Globus pallidus (tissue), 1 donor: ENCODE measurements around the gene DOCK2.

Experiments
- DNase-seq: peaks from one replicate; pipeline ENCODE4 v3.0.0-alpha.2; 2015; ENCODE audit warnings: low spot score

The DOCK2 gene

GRCh38 chr5:169864483-169864882 lies 227.4 kb downstream of the DOCK2 start:
- DNase-seq, result no peak

GRCh38 chr5:169867347-169867746 lies 230.3 kb downstream of the DOCK2 start:
- no peak for DNase-seq

- no peak for DNase-seq
Measured at GRCh38 chr5:169869066-169869465, 232.0 kb downstream of the DOCK2 start.

GRCh38 chr5:169870211-169870610 lies 233.1 kb downstream of the DOCK2 start:
- no peak for DNase-seq

- no peak for DNase-seq
Measured at GRCh38 chr5:169871826-169872490, 234.9 kb downstream of the DOCK2 start.

GRCh38 chr5:169873642-169874041 lies 236.6 kb downstream of the DOCK2 start:
- peak; percentile 71 for DNase-seq

GRCh38 chr5:169874621-169875020 lies 237.5 kb downstream of the DOCK2 start:
- no peak for DNase-seq

GRCh38 chr5:169875091-169875728 lies 238.1 kb downstream of the DOCK2 start:
- DNase-seq, result no peak

- no peak for DNase-seq
Measured at GRCh38 chr5:169875731-169876130, 238.7 kb downstream of the DOCK2 start.

GRCh38 chr5:169876386-169876785 lies 239.3 kb downstream of the DOCK2 start:
- DNase-seq, result no peak

GRCh38 chr5:169880012-169880663 lies 243.1 kb downstream of the DOCK2 start:
- no peak for DNase-seq

- no peak for DNase-seq
Measured at GRCh38 chr5:169880785-169881184, 243.7 kb downstream of the DOCK2 start.

- DNase-seq, result no peak
Measured at GRCh38 chr5:169881702-169882303, 244.7 kb downstream of the DOCK2 start.

GRCh38 chr5:169886033-169886432 lies 249.0 kb downstream of the DOCK2 start:
- DNase-seq, result no peak

- no peak for DNase-seq
Measured at GRCh38 chr5:169886677-169887076, 249.6 kb downstream of the DOCK2 start.

GRCh38 chr5:169889572-169889971 lies 252.5 kb downstream of the DOCK2 start:
- no peak for DNase-seq

GRCh38 chr5:169893010-169893409 lies 255.9 kb downstream of the DOCK2 start:
- no peak for DNase-seq

GRCh38 chr5:169893571-169893970 lies 256.5 kb downstream of the DOCK2 start:
- DNase-seq, result no peak

GRCh38 chr5:169895926-169896325 lies 258.9 kb downstream of the DOCK2 start:
- DNase-seq, result peak; percentile 95

- DNase-seq, result no peak
Measured at GRCh38 chr5:169897481-169897880, 260.4 kb downstream of the DOCK2 start.

- DNase-seq, result no peak
Measured at GRCh38 chr5:169901896-169902295, 264.8 kb downstream of the DOCK2 start.

GRCh38 chr5:169904059-169904458 lies 267.0 kb downstream of the DOCK2 start:
- DNase-seq, result no peak

- no peak for DNase-seq
Measured at GRCh38 chr5:169904508-169904907, 267.4 kb downstream of the DOCK2 start.
